Measurements from ENCODE around the gene RCSD1. TPM values are rescaled to one million over a fixed set of nuclear protein-coding genes. Genes with fewer than 3 reads are reported as not detected.

RCSD1 gene
- polyA plus RNA-seq, 3 donors: 116 to 218 (median 216) TPM

DNA sequence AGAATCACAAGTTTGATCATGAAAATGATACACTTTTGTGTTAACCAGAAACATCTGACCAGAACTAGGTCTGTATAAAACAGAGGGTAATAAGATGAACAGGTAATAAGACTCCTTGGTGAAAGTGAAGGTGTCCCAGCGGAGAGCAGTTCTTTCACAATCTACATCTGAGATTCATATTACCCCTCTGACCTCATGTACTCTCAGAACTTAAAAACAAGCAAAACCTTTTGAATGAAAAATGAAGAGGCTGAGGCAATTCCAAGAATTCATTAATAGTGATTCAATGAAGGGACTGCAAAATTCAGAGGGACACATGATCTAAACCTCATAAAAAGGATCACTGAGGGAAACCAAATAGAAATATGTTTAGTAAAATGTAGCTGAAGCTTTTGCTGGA lies 80.8 kb downstream of the RCSD1 start:
- Histone ChIP-seq H3K4me2 (replicated peaks; ENCODE audit: extremely low read depth, low read length, poor library complexity, severe bottlenecking) (no peak overlapping the region), H3K27me3 (ENCODE audit: control insufficient read depth in 2 of 2, insufficient read depth in 2 of 2, low read length in 2 of 2) (no peaks in the 10 kb centered on the region), H2AFZ (ENCODE audit: insufficient read depth, low read depth, low read length, poor library complexity, severe bottlenecking) (no peak overlapping the region), H3K9me3 (replicated peaks in 1 of 2; ENCODE audit: control insufficient read depth in 1 of 2, insufficient read depth in 1 of 2, low read length in 2 of 2) (no peaks in the 10 kb centered on the region), H3K79me2 (ENCODE audit: insufficient read depth, low read length) (no peaks in the 10 kb centered on the region), H3K27ac (ENCODE audit: low read depth in 1 of 2, low read length in 2 of 2) (no peak overlapping the region), H3K9ac (ENCODE audit: insufficient read depth, low read length, poor library complexity, severe bottlenecking) (no peak overlapping the region), H4K20me1 (ENCODE audit: insufficient read depth, low read length) (peaks cover 35% of the 10 kb centered on the region), H3K36me3 (replicated peaks in 1 of 2; ENCODE audit: control insufficient read depth in 1 of 2, insufficient read depth in 2 of 2, low read length in 2 of 2) (peaks cover 12 to 15% of the 10 kb centered on the region in 2 donors), H3K4me1 (ENCODE audit: control insufficient read depth in 1 of 2, insufficient read depth in 2 of 2, low read length in 2 of 2) (peaks cover 35 to 41% of the 10 kb centered on the region in 2 donors), H3K4me3 (replicated peaks in 1 of 3; ENCODE audit: low read depth in 2 of 3, low read length in 3 of 3) (no peak overlapping the region)
- TF ChIP-seq, protein P1, sequence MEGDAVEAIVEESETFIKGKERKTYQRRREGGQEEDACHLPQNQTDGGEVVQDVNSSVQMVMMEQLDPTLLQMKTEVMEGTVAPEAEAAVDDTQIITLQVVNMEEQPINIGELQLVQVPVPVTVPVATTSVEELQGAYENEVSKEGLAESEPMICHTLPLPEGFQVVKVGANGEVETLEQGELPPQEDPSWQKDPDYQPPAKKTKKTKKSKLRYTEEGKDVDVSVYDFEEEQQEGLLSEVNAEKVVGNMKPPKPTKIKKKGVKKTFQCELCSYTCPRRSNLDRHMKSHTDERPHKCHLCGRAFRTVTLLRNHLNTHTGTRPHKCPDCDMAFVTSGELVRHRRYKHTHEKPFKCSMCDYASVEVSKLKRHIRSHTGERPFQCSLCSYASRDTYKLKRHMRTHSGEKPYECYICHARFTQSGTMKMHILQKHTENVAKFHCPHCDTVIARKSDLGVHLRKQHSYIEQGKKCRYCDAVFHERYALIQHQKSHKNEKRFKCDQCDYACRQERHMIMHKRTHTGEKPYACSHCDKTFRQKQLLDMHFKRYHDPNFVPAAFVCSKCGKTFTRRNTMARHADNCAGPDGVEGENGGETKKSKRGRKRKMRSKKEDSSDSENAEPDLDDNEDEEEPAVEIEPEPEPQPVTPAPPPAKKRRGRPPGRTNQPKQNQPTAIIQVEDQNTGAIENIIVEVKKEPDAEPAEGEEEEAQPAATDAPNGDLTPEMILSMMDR (IDR thresholded peaks at IDR 0.05): no peak
- Mint-ChIP-seq H3K4me1 (peaks cover 44% of the 10 kb centered on the region), H3K4me3 (no peak overlapping the region), H3K36me3 (peaks cover 11 to 21% of the 10 kb centered on the region in 2 donors), H3K27ac (no peak overlapping the region), H3K27me3 (ENCODE audit: low read depth in 3 of 3) (peaks cover 11 to 14% (median 11%) of the 10 kb centered on the region in 3 donors), H3K9me3 (no peaks in the 10 kb centered on the region)
- intact Hi-C loops (cut with micrococcal nuclease): no loop called here
- no CpG with 5 or more reads among the region's 1 CpG for WGBS (ENCODE audit: insufficient coverage)
- no peak for DNase-seq

DNA sequence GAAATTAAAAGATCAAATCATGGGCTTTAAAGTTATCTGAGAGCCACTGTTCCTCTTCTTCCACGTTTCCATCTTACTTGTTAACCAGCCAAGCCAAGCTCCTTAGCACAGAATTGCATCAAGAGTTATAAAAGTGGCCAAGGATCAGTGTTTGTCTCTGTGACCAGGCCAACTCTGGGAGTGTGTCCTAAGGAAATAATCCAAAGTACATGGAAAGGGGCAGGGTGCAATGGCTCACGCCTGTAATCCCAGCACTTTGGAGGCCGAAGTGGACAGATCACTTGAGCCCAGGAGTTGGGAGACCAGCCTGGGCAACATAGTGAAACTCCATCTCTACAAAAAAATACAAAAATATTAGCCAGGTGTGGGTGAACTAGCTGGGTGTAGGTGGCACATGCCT lies 81.8 kb downstream of the RCSD1 start:
- H3K9me3 Mint-ChIP-seq: no peaks in the 10 kb centered on the region
- peaks cover 11 to 15% (median 12%) of the 10 kb centered on the region in 3 donors for H3K27me3 Mint-ChIP-seq (ENCODE audit: low read depth in 3 of 3)
- no peak overlapping the region for H3K4me3 ChIP-seq (replicated peaks in 1 of 3; ENCODE audit: low read depth in 2 of 3, low read length in 3 of 3)
- peaks cover 3 to 5% of the 10 kb centered on the region in 2 donors for H3K36me3 ChIP-seq (replicated peaks in 1 of 2; ENCODE audit: control insufficient read depth in 1 of 2, insufficient read depth in 2 of 2, low read length in 2 of 2)
- no peaks in the 10 kb centered on the region for H3K27me3 ChIP-seq (ENCODE audit: control insufficient read depth in 2 of 2, insufficient read depth in 2 of 2, low read length in 2 of 2)
- H3K4me1 Mint-ChIP-seq: peaks cover 50% of the 10 kb centered on the region
- no peak overlapping the region for H3K4me3 Mint-ChIP-seq
- whole genome bisulfite sequencing (ENCODE audit: insufficient coverage): no CpG with 5 or more reads among the region's 3 CpGs
- no peak overlapping the region for H3K27ac ChIP-seq (ENCODE audit: low read depth in 1 of 2, low read length in 2 of 2)
- no peaks in the 10 kb centered on the region for H3K9me3 ChIP-seq (replicated peaks in 1 of 2; ENCODE audit: control insufficient read depth in 1 of 2, insufficient read depth in 1 of 2, low read length in 2 of 2)
- intact Hi-C loops (cut with micrococcal nuclease): no loop called here
- no peak overlapping the region for H2AFZ ChIP-seq (ENCODE audit: insufficient read depth, low read depth, low read length, poor library complexity, severe bottlenecking)
- H3K4me2 ChIP-seq (replicated peaks; ENCODE audit: extremely low read depth, low read length, poor library complexity, severe bottlenecking): no peak overlapping the region
- H3K9ac ChIP-seq (ENCODE audit: insufficient read depth, low read length, poor library complexity, severe bottlenecking): no peak overlapping the region
- H4K20me1 ChIP-seq (ENCODE audit: insufficient read depth, low read length): peaks cover 26% of the 10 kb centered on the region
- H3K79me2 ChIP-seq (ENCODE audit: insufficient read depth, low read length): no peaks in the 10 kb centered on the region
- DNase-seq: no peak
- H3K27ac Mint-ChIP-seq: peak overlapping the region in 1 of 7 donors; percentile 45
- H3K4me1 ChIP-seq (ENCODE audit: control insufficient read depth in 1 of 2, insufficient read depth in 2 of 2, low read length in 2 of 2): peaks cover 38 to 49% of the 10 kb centered on the region in 2 donors
- TF ChIP-seq, protein P1 (IDR thresholded peaks at IDR 0.05): no peak
- peaks cover 5 to 12% of the 10 kb centered on the region in 2 donors for H3K36me3 Mint-ChIP-seq

Measured in CD14-positive monocyte (primary cell).